ENCODE data around the gene KCNJ10. TPM values are rescaled to one million over a fixed set of nuclear protein-coding genes. Genes with fewer than 3 reads are reported as not detected.

KCNJ10 gene
- total and polyA plus RNA-seq, 2 donors (not counting 3 experiments of a cell fraction or from before 2014, with no cell fraction given): not detected

DNA sequence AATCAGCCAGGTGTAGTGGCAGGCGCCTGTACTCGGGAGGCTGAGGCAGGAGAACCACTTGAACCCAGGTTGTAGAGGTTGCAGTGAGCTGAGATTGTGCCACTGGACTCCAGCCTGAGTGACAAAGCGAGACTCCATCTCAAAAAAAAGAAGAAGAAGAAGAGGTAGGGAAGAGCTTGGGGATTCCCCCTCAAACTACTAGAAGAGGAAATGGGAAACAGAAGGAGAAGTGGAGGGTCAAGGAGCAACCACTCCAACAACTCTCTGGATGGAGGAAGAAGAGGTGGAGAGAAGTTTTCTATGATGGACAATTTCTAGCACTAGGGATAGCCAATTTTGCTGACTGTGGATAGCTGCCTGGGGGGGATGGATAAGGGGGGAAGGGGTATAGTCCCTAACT lies 101.1 kb downstream of the KCNJ10 start:
- no peaks in the 10 kb centered on the region for H3K9me3 ChIP-seq (replicated peaks; ENCODE audit: control insufficient read depth, insufficient read depth, low read length)
- H3K27me3 ChIP-seq (ENCODE audit: control insufficient read depth in 2 of 2, insufficient read depth in 2 of 2, low read length in 2 of 2): peaks cover 10 to 24% of the 10 kb centered on the region in 2 experiments
- H3K4me1 ChIP-seq (ENCODE audit: control insufficient read depth, extremely low read depth, insufficient read depth, low read length): no peaks in the 10 kb centered on the region
- no peak for TF ChIP-seq POLR2A (IDR thresholded peaks at IDR 0.05; ENCODE audit: low read depth, low read length)
- no peak for TF ChIP-seq JUN (IDR thresholded peaks at IDR 0.05; ENCODE audit: borderline replicate concordance, insufficient read depth, insufficient read length, low read depth)
- TF ChIP-seq, protein P1, sequence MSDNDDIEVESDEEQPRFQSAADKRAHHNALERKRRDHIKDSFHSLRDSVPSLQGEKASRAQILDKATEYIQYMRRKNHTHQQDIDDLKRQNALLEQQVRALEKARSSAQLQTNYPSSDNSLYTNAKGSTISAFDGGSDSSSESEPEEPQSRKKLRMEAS (IDR thresholded peaks at IDR 0.05; ENCODE audit: insufficient read depth, insufficient read length): no peak
- no peaks in the 10 kb centered on the region for H3K36me3 ChIP-seq (ENCODE audit: control insufficient read depth in 2 of 2, extremely low read depth in 1 of 2, insufficient read depth in 2 of 2, low read length in 2 of 2)
- dilution Hi-C loops (cut with MboI; ENCODE audit: extremely low pct_ligation_motif_present, low sequenced_read_pairs) (no loop called here), intact Hi-C loops (cut with micrococcal nuclease) (no loop called here)
- BruUV-seq (replicated peaks): no TSS peak
- DNase-seq (ENCODE audit: low read depth, low spot score) (no peak), FAIRE-seq (no peak)
- H3K9ac ChIP-seq (replicated peaks; ENCODE audit: extremely low read depth, insufficient read depth, low read length): no peak overlapping the region
- no peak overlapping the region for H2AFZ ChIP-seq (ENCODE audit: low read depth, low read length)
- H4K20me1 ChIP-seq (replicated peaks; ENCODE audit: control insufficient read depth, extremely low read depth, insufficient read depth, low read length): no peaks in the 10 kb centered on the region
- no peak overlapping the region for H3K4me2 ChIP-seq (ENCODE audit: insufficient read depth, low read length)
- no peak overlapping the region for H3K4me3 ChIP-seq (replicated peaks in 1 of 3; ENCODE audit: insufficient read depth in 1 of 3, low read depth in 1 of 3, low read length in 3 of 3)
- POLR2A ChIA-PET: no interaction called here
- H3K79me2 ChIP-seq (ENCODE audit: control insufficient read depth, insufficient read depth, low read length): no peaks in the 10 kb centered on the region
- H3K27ac ChIP-seq (ENCODE audit: insufficient read depth, low read depth, low read length): no peak overlapping the region
- no peaks in the 10 kb centered on the region for H3K9me1 ChIP-seq (replicated peaks; ENCODE audit: control insufficient read depth, extremely low read depth, insufficient read depth, low read length)
- CTCF ChIA-PET: interaction anchor here (1.8 kb wide), 1 partner anchor 39 kb away, joined by 7 read pairs; no protein-coding TSS in a partner anchor

DNA sequence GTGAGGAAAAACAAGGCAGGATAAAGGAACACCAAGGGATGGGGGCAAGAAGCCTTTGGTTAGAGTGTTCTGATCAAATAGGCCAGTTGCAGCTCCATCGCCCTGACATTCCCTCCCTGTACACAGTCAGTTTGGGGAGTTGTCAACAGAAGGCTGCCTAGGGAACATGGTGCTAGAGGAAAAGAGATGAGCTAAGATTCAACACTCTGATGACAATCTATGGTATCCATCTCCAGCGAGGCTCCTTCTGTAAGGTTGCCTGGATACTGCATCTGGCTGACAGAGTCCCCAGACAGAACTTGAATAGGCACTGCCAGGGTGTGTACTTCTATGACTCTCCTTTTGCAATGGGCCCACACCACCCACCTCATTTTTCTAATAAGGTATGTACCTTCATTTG lies 104.7 kb downstream of the KCNJ10 start:
- Histone ChIP-seq H4K20me1 (replicated peaks; ENCODE audit: control insufficient read depth, extremely low read depth, insufficient read depth, low read length) (no peaks in the 10 kb centered on the region), H3K27ac (ENCODE audit: insufficient read depth, low read depth, low read length) (no peak overlapping the region), H3K36me3 (ENCODE audit: control insufficient read depth in 2 of 2, extremely low read depth in 1 of 2, insufficient read depth in 2 of 2, low read length in 2 of 2) (no peaks in the 10 kb centered on the region), H3K9ac (replicated peaks; ENCODE audit: extremely low read depth, insufficient read depth, low read length) (no peak overlapping the region), H3K4me1 (ENCODE audit: control insufficient read depth, extremely low read depth, insufficient read depth, low read length) (no peaks in the 10 kb centered on the region), H3K4me3 (replicated peaks in 1 of 3; ENCODE audit: insufficient read depth in 1 of 3, low read depth in 1 of 3, low read length in 3 of 3) (no peak overlapping the region), H2AFZ (ENCODE audit: low read depth, low read length) (no peak overlapping the region), H3K79me2 (ENCODE audit: control insufficient read depth, insufficient read depth, low read length) (no peaks in the 10 kb centered on the region), H3K4me2 (ENCODE audit: insufficient read depth, low read length) (no peak overlapping the region), H3K9me3 (replicated peaks; ENCODE audit: control insufficient read depth, insufficient read depth, low read length) (no peaks in the 10 kb centered on the region), H3K27me3 (ENCODE audit: control insufficient read depth in 2 of 2, insufficient read depth in 2 of 2, low read length in 2 of 2) (peaks cover 9 to 19% of the 10 kb centered on the region in 2 experiments), H3K9me1 (replicated peaks; ENCODE audit: control insufficient read depth, extremely low read depth, insufficient read depth, low read length) (no peaks in the 10 kb centered on the region)
- FAIRE-seq (no peak), DNase-seq (ENCODE audit: low read depth, low spot score) (no peak)
- POLR2A ChIA-PET: no interaction called here
- no TSS peak for BruUV-seq (replicated peaks)
- intact Hi-C loops (cut with micrococcal nuclease) (no loop called here), dilution Hi-C loops (cut with MboI; ENCODE audit: extremely low pct_ligation_motif_present, low sequenced_read_pairs) (no loop called here)
- no peak for TF ChIP-seq EZH2 (IDR thresholded peaks at IDR 0.05; ENCODE audit: borderline replicate concordance, low read depth, low read length, severe bottlenecking)
- no peak for TF ChIP-seq GATA2 (IDR thresholded peaks at IDR 0.05; ENCODE audit: insufficient read depth, insufficient read length, low read depth, low read length)
- no peak for TF ChIP-seq POLR2A (IDR thresholded peaks at IDR 0.05; ENCODE audit: low read depth, low read length)
- TF ChIP-seq, protein P1 (IDR thresholded peaks at IDR 0.05; ENCODE audit: insufficient read depth, insufficient read length): no peak
- TF ChIP-seq POLR2AphosphoS5 (IDR thresholded peaks at IDR 0.05; ENCODE audit: insufficient read depth, low read depth, low read length): no peak
- TF ChIP-seq MYC (IDR thresholded peaks at IDR 0.05; ENCODE audit: low read depth, low read length): no peak
- TF ChIP-seq, protein P2, sequence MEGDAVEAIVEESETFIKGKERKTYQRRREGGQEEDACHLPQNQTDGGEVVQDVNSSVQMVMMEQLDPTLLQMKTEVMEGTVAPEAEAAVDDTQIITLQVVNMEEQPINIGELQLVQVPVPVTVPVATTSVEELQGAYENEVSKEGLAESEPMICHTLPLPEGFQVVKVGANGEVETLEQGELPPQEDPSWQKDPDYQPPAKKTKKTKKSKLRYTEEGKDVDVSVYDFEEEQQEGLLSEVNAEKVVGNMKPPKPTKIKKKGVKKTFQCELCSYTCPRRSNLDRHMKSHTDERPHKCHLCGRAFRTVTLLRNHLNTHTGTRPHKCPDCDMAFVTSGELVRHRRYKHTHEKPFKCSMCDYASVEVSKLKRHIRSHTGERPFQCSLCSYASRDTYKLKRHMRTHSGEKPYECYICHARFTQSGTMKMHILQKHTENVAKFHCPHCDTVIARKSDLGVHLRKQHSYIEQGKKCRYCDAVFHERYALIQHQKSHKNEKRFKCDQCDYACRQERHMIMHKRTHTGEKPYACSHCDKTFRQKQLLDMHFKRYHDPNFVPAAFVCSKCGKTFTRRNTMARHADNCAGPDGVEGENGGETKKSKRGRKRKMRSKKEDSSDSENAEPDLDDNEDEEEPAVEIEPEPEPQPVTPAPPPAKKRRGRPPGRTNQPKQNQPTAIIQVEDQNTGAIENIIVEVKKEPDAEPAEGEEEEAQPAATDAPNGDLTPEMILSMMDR (IDR thresholded peaks at IDR 0.05; ENCODE audit: extremely low read depth in 1 of 2, insufficient read depth in 1 of 2, low read depth in 1 of 2, low read length in 2 of 2): no peak
- no peak for TF ChIP-seq FOS (IDR thresholded peaks at IDR 0.05; ENCODE audit: borderline replicate concordance, insufficient read depth, low read length)
- TF ChIP-seq JUN (IDR thresholded peaks at IDR 0.05; ENCODE audit: borderline replicate concordance, insufficient read depth, insufficient read length, low read depth): no peak
- CTCF ChIA-PET: interaction anchor here (2.2 kb wide), 1 partner anchor 40 kb away, joined by 7 read pairs; no protein-coding TSS in a partner anchor

Measured in endothelial cell of umbilical vein (primary cell).